Transverse colon (tissue), 4 donors: ENCODE data around the gene CENPM. TPM values are rescaled to one million over a fixed set of nuclear protein-coding genes. Genes with fewer than 3 reads are reported as not detected.

Experiments used
- DNase-seq: peaks from one replicate; pipeline ENCODE4 v3.0.0-alpha.2; 2019
- H3K27ac ChIP-seq, 4 donors: fragments of 200-600 bp; sonication (generic); 2 replicates each; pipeline ENCODE4 v1.5.1; 2016 to 2018; ENCODE audit warnings: inconsistent platforms in 4 of 4
- H3K27me3 ChIP-seq: fragments of 200-600 bp; sonication (generic); 2 replicates; pipeline ENCODE4 v1.5.1; 2017; ENCODE audit warnings: inconsistent platforms
- H3K36me3 ChIP-seq, 4 donors: fragments of 200-600 bp; sonication (generic); 2 replicates each; pipeline ENCODE4 v1.5.1; 2017 to 2019; ENCODE audit warnings: inconsistent platforms in 4 of 4
- H3K4me1 ChIP-seq, 4 donors: fragments of 200-600 bp; sonication (generic); 2 replicates each; pipeline ENCODE4 v1.5.1; 2017 to 2020; ENCODE audit warnings: inconsistent platforms in 4 of 4
- H3K4me3 ChIP-seq, 4 donors: fragments of 200-600 bp; sonication (generic); 1 replicate in 1 of 4; 2 replicates in 3 of 4; pipeline versions ENCODE4 v1.5.1 to v1.6.1; 2017 to 2019; ENCODE audit warnings: inconsistent platforms in 4 of 4
- H3K9me3 ChIP-seq, 2 donors: fragments of 200-600 bp; sonication (generic); 2 replicates each; pipeline ENCODE4 v1.5.1; 2017 to 2019; ENCODE audit warnings: inconsistent platforms in 2 of 2
- EP300 ChIP-seq: sonication (generic); formaldehyde crosslinking; IDR thresholded peaks from one replicate; pipeline ENCODE4 v1.6.1; 2017; ENCODE audit warnings: antibody characterized with exemption, low read depth
- POLR2A ChIP-seq: fragments of 450-650 bp; IDR thresholded peaks from one replicate; pipeline ENCODE4 v1.6.1; 2016; ENCODE audit warnings: antibody characterized with exemption, mild to moderate bottlenecking, moderate library complexity
- POLR2AphosphoS5 ChIP-seq, 3 donors: sonication (generic); formaldehyde crosslinking; IDR thresholded peaks; one replicate each; pipeline ENCODE4 v1.6.1; 2016; ENCODE audit warnings: antibody characterized with exemption in 3 of 3
- WGBS, 2 donors: methylation state at CpG; one replicate each; pipeline ENCODE4 v1.1.5; 2018; ENCODE audit warnings: low coverage in 1 of 2; 5-methylcytosine and 5-hydroxymethylcytosine counted together
- in situ Hi-C, 4 donors: fragments of 200-750 bp; cut with MboI; loops; one replicate each; pipeline versions ENCODE4 v1.15.0 to v1.15.1; 2017; ENCODE audit warnings: low sequenced_read_pairs in 3 of 4, low pct_ligation_motif_present in 1 of 4, low pct_unique_long_range_greater_than_20kb in 1 of 4
- intact Hi-C: fragments of 100-400 bp; cut with DNase I; formaldehyde crosslinking; loops from one replicate; pipeline ENCODE4 v1.15.1; 2023; ENCODE audit warnings: low total_unique reads
- total RNA-seq, 4 donors: library from RNA; depleted of rRNA; stranded (reverse); fragments of >200 nt; gene quantifications; one replicate each; pipeline ENCODE4 v1.1.0, GENCODE V29; 2016
- TF ChIP-seq, protein P1 (sequence below), 5 experiments: fragments of 200-600 bp in 3 of 5; fragments of 450-650 bp in 2 of 5; sonication (generic) in 3 of 5; IDR thresholded peaks; 1 replicate in 2 of 5; 2 replicates in 3 of 5; pipeline ENCODE4 v1.5.1; 2016 to 2017; ENCODE audit warnings: antibody characterized with exemption in 5 of 5, inconsistent platforms in 3 of 5, mild to moderate bottlenecking in 2 of 5, moderate library complexity in 1 of 5

CENPM gene
- total RNA-seq, 4 donors from 2014 or later, result 6.0 to 22.9 (median 11.0) TPM; not detected in 1

DNA sequence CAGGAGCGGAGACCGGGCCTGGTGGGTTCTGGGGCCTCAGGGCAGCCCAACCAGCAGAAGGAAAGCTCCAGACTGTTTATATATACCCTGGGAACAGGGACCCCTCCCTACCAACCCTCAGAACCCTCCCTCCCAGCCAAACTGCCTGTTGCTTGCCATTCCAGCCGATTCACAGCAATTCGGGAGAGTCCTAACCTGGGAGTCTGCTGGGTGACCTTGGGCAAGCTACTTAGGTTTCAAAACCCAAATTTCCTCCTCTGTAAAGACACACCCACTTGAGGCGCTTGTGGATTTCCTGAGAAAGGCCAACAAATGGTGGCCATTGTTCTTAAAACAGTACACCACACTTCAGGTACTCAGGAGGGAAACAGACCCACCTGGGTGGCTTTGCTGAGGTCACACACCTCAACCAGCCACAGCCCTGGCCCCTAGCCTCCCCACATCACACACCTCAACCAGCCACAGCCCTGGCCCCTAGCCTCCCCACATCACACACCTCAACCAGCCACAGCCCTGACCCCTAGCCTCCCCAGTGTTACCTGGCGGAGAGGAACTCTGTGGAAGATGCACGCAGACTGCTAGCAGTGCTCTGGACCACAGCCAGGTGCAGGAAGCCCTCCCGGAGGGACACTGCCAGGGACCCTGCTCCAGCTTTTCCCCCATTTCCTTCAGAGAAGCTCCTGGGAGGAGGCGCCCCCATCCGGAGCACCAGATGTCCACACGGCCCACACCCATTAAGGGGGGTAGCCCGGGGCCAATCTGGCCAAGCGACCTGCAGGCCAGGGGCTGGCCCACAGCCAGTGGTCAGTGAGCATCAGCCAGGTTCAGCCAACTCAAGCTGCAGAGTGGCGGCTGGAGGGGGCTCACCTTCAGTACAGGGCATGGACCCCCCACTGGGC lies 38.3 kb downstream of the CENPM start:
- Histone ChIP-seq H3K36me3 (peaks cover 0 to 17% (median 5%) of the 10 kb centered on the region in 4 donors), H3K27me3 (peaks cover 49% of the 10 kb centered on the region), H3K4me3 (no peak overlapping the region), H3K4me1 (peaks cover 11 to 23% (median 20%) of the 10 kb centered on the region in 4 donors), H3K9me3 (no peaks in the 10 kb centered on the region), H3K27ac (no peak overlapping the region)
- in situ Hi-C loops (no loop called here), intact Hi-C loops (no loop called here)
- no peak for DNase-seq
- WGBS, 2 donors, result 68% methylated on average over 14 of the region's 14 CpGs; no CpG with 5 or more reads in 1 of the 2 donors
- no peak for TF ChIP-seq POLR2A
- TF ChIP-seq, protein P1, sequence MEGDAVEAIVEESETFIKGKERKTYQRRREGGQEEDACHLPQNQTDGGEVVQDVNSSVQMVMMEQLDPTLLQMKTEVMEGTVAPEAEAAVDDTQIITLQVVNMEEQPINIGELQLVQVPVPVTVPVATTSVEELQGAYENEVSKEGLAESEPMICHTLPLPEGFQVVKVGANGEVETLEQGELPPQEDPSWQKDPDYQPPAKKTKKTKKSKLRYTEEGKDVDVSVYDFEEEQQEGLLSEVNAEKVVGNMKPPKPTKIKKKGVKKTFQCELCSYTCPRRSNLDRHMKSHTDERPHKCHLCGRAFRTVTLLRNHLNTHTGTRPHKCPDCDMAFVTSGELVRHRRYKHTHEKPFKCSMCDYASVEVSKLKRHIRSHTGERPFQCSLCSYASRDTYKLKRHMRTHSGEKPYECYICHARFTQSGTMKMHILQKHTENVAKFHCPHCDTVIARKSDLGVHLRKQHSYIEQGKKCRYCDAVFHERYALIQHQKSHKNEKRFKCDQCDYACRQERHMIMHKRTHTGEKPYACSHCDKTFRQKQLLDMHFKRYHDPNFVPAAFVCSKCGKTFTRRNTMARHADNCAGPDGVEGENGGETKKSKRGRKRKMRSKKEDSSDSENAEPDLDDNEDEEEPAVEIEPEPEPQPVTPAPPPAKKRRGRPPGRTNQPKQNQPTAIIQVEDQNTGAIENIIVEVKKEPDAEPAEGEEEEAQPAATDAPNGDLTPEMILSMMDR (IDR thresholded peaks at IDR 0.05), result no peak
- TF ChIP-seq POLR2AphosphoS5 (IDR thresholded peaks at IDR 0.05), result no peak
- TF ChIP-seq EP300, result no peak

- in situ Hi-C loops (no loop called here), intact Hi-C loops (no loop called here)
- Histone ChIP-seq H3K9me3 (no peaks in the 10 kb centered on the region), H3K4me3 (no peak overlapping the region), H3K27me3 (peaks cover 40% of the 10 kb centered on the region), H3K36me3 (peaks cover 0 to 21% (median 8%) of the 10 kb centered on the region in 4 donors), H3K27ac (no peak overlapping the region), H3K4me1 (peaks cover 11 to 23% (median 20%) of the 10 kb centered on the region in 4 donors)
- 87% methylated on average over 8 of the region's 10 CpGs; no CpG with 5 or more reads in 1 of the 2 donors for WGBS, 2 donors
- DNase-seq, result no peak
- no peak for TF ChIP-seq POLR2AphosphoS5 (IDR thresholded peaks at IDR 0.05)
- TF ChIP-seq, protein P1 (IDR thresholded peaks at IDR 0.05), result no peak
- TF ChIP-seq EP300, result no peak
- TF ChIP-seq POLR2A, result no peak
These were observed 39.2 kb downstream of the CENPM start for GRCh38 chr22:41907436-41908401.

DNA sequence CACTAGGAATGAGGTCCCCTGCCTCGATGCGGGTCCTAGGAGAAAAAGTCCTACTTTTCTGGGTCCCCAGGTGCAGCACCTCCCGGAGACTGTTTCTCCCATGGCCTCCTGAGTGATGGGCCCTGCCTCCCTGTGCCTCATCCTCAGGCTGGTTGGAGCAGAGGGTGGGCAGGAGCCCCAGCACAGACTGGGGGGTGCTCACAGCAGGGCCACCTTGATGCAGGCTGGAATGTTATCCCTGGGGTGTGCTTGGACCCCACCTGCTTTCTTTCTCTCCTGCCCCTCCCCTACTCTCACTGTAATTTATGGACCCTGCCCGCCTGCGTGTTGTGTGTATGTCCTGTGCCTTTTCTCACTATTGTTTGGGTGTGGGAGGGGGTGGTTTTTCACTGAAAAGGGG lies 40.1 kb downstream of the CENPM start:
- Histone ChIP-seq H3K27me3 (peaks cover 31% of the 10 kb centered on the region), H3K27ac (no peak overlapping the region), H3K36me3 (peaks cover 0 to 21% (median 9%) of the 10 kb centered on the region in 4 donors), H3K9me3 (no peaks in the 10 kb centered on the region), H3K4me1 (peaks cover 11 to 23% (median 20%) of the 10 kb centered on the region in 4 donors), H3K4me3 (no peak overlapping the region)
- intact Hi-C loops (no loop called here), in situ Hi-C loops (no loop called here)
- TF ChIP-seq, protein P1 (IDR thresholded peaks at IDR 0.05), result no peak
- TF ChIP-seq POLR2AphosphoS5 (IDR thresholded peaks at IDR 0.05), result no peak
- TF ChIP-seq POLR2A, result no peak
- TF ChIP-seq EP300, result no peak
- DNase-seq, result no peak
- 89% methylated on average over 5 of the region's 5 CpGs; no CpG with 5 or more reads in 1 of the 2 donors for WGBS, 2 donors
